Activated T-cell treated with anti-CD3 and anti-CD28 coated beads, Interleukin-2, amount 50 U/mL, for 1 hour (primary cell): Measurements from ENCODE around the gene PJA2.
"Not testable (repeated sequence)": the region's sequence is repeated elsewhere in the genome, so short reads cannot be mapped to it uniquely, and the experiment has no call there.

Experiments
- DNase-seq: peaks from one replicate; pipeline ENCODE4 v3.0.0-alpha.2; 2020

PJA2 gene, protein sequence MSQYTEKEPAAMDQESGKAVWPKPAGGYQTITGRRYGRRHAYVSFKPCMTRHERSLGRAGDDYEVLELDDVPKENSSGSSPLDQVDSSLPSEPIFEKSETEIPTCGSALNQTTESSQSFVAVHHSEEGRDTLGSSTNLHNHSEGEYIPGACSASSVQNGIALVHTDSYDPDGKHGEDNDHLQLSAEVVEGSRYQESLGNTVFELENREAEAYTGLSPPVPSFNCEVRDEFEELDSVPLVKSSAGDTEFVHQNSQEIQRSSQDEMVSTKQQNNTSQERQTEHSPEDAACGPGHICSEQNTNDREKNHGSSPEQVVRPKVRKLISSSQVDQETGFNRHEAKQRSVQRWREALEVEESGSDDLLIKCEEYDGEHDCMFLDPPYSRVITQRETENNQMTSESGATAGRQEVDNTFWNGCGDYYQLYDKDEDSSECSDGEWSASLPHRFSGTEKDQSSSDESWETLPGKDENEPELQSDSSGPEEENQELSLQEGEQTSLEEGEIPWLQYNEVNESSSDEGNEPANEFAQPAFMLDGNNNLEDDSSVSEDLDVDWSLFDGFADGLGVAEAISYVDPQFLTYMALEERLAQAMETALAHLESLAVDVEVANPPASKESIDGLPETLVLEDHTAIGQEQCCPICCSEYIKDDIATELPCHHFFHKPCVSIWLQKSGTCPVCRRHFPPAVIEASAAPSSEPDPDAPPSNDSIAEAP

DNA sequence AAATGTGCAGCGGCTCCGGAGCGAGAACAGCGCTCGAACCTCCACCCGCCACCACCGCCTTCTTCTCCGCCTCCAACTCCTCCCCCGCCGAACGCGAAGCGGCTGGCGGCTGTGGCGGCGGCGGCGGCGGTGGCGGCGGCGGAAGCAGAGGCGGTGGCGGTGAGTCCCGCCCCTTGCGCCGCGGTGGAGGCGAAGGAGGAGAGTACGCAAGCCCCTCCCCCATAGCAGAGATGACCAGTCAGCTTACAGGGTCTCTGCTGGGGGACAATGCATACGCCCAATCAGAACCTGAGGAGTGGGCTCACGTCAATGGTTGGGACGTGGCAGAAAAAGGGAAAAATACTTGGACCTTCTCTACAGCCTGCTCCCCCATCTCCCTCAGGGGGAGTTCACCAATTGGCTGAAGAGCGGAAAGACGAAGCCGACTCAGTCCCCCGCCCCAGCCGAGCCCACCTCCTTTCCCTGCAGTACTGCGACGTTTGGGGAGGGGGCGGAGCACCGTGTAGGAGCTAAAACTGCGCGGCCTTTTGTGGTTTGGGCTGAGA lies at the start of gene PJA2:
PJA2 (minus strand) TSS at position 131 of the 545 bp plus-strand sequence. CDS start 26,541 bp downstream, outside the sequence.
- DNase-seq = peak; percentile 95

DNA sequence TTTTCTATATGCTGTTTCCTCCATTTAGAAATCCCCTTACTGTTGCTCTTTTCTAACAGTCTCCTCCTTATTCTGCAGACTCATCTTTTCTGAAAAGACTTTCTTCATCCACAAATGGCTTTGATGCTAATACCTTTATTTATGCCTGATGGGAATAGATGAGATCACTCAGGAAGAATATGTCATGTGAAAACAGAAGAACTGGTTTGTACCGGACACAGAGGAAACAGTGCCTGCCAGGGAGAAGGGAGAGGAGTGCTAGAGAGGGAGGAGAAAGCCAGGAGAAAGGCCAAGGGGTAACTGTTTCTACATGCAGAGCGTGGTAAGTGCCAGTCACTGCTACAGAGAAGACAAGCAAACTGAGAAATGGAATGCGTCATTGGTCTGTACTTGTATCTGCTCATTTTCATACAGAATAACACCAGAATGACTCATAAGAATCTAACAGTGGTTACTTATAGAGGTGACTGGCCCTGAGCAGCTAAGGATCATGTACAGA lies 45.9 kb upstream of the PJA2 start:
- no peak for DNase-seq

DNA sequence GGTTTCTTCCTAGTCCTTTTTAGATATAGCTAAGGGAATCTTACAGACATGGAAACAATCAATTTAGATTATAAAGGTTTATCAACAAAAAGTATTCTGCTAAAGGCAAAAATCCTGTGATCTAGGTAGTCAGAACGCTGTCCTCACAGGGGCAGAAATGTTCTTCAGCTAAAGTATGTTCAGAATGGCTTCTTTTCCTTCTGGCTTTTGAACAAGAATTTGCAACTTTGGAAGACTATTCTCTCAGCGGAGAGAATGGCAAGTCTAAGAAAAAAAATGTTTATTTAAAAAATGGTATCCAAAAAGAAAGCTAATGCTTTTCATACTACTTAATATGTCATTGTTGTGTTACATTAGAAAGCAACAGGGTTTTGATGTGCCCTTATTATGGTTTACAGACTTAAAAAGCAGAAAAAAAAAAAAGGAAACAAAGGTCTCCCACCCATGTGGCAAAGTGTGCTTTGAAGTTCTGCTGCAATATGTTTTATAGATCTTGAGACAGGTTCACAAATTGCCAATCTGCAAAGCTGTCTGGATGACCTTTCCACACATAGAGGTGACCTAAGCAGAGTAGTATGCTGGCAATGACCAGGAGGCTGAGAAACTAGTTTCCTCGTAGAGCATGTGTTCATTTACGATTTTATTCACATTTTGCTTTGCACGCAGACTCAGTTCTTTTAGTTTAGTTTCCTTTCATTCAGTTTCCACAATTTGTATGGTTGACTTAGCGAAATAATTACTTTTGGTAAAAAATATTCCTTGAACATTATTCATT lies 45.1 kb upstream of the PJA2 start:
- no peak for DNase-seq

DNA sequence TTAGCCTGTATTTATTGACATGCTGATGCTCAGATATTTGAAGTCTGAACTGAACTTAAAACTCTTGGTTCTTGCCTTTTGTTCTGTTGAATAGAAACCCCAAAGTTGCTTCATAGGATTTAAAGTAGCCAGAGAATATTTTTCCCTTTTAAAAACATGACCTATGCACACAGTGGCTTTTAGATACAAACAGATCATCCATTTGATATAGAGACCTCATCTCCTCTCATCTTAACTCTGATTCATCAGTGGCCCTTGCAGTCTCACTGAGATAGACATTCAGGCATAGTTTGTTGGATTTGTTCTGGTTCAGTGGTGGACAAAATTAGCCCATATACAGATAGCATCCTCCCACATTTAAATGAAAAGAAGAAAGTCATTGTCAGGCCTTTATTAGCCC lies 43.5 kb upstream of the PJA2 start:
- no peak for DNase-seq

DNA sequence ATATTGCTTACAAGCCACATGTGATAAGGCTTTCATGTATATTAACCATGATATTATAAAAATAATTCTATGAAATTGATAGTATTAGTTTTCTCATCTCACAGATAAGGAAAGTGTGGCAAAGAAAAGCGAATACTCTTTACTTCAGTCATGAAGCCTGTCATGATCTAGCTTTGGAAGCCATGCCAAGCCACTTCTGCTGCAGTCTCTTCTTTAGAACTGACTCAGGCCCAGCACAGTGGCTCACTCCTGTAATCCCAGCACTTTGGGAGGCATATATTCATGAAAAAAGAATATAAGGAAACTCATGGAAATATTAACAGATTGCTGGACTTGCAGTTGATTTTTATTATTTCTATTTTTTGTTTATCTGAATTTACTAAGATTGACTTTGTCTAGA lies 42.9 kb upstream of the PJA2 start:
- no peak for DNase-seq

DNA sequence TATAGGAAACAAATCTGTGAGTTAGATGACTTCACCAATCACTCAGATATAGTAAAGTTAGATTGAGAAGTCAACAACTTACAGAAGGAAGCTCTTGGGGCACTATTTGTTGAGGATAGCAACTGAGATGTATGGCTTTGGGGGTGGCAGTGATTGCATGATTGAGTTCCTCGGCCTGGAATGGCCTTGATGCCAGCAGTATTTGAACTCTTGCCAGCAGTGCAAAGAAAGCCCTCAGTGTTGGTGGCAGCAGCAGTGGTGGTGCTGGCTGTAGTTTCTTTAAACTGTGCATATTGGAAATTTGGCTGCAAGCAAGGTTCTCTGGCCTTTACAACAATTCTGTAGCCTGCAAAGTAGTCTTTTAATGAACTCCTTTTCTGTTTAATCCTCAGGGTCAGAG lies 41.4 kb upstream of the PJA2 start:
- DNase-seq = no peak

DNA sequence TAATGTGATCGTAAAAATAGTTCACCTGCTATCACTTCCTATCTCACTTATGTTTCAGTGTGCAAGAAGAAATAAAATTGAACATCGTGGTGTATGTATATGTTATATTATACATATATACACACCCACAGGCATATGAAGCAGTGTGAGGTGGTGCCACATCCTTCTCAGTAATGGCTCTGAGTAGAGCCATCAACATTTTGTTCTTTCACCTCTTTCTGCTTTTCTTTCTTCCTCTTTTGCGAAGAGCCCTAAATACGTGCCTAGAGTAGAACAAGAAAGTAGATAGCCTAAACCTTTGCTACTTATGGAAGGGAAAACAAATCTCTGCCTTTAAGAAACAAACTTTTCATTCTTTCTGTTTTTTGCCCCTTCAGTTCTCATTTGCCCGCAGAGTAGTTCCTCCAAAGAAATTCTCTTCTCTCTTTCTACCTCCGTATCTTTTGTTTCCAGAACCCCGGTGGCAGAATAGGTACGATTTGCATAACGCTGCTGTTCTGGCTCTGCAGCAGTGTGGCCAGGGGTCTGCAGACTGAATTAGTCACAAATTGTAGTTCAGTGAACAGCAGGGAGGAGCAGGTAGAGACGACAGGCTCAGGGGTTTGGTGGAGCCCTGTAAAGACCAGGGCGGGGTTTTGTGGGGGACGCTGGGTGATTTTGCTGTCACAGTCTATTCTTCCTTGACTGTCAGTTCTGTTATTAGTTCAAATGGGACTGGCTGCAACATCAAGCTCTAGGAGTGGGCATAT lies 40.5 kb upstream of the PJA2 start:
- no peak for DNase-seq

DNA sequence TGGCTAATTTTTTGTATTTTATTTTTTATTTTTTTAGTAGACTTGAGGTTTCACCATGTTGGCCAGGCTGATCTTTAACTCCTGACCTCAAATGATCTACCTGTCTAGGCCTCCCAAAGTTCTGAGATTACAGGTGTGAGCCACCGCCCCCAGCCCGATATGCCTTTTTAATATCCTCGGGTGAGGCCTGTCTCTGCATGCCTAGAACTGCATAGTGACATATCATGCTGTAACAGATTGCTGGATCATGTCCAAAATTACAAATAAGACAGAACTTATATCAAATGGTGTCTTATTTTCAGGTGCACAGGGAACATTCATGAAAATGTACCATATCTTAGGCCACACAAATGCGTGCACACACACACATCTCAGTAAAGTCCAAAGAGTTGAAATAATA lies 39.1 kb upstream of the PJA2 start:
- no peak for DNase-seq

DNA sequence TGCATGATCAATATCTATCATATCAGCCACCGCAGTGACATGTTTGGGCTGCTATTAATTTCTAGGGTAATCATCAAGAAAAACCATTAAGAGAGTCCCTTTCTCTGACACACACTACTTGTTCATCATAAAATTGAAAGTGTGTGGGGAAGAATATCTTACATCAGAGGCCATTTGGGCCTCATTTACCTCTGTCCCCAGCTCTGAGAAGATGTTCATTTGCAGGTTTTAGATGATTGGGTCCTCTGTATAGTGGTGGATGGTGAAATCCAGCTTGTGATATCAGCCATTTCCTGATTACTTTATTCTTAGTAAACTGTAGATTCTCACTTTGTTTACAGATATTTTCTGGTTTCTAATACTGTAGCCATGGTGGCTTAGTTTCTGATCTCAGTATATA lies 29.8 kb upstream of the PJA2 start:
- DNase-seq = no peak

DNA sequence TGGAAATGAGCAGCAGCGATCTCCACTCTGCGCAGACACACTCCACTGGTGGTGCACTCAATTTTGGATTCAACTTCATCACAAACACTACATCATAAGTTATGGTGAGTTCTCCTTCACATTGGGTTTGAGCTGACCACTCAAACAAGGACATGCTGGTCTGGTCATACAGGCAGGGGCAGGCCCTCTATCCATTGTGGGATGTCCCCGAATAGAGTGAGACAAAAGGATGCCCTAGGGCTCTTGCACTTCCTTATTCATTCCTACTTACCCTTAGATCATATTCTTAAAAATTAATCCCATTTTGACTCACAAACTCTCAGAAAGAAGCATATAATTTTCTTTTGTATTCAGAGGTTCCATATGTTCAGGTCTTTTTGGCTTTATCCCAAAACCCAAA lies 16.3 kb upstream of the PJA2 start:
- no peak for DNase-seq

DNA sequence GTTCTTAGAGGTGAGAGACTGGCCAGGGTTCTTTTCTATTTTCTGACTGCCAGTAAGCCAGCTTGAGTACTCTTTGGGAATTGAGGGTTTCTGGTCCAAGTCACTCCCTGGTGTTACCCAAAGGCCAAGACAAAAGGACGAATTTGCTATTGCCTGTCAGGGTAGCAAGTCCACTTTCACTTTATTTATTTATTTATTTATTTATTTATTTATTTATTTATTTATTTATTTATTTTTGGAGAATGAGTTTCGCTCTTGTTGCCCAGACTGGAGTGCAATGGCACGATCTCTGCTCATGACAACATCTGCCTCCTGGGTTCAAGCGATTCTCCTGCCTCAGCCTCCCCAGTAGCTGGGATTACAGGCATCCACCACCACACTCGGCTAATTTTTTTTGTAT lies 15.7 kb upstream of the PJA2 start:
- not testable (repeated sequence) for DNase-seq

DNA sequence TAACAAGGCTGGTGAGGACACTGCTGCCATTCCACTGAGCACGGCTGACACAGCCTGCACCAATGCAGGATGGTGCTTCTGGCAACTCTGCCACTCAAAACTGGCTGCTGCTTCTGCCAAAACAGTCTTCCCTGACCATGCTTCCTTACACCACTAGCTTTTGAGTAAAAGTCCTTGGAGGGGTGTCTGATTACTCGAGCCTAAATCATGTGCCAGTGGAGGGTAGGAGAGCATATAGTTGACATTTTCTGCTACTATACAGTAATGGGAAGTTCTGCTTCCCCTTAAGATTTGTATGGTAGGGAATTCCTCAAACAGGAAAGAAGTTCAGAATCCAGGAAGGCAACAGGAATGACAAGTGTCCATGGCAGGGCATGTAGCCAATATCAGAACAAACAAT lies 12.2 kb upstream of the PJA2 start:
- DNase-seq = no peak

DNA sequence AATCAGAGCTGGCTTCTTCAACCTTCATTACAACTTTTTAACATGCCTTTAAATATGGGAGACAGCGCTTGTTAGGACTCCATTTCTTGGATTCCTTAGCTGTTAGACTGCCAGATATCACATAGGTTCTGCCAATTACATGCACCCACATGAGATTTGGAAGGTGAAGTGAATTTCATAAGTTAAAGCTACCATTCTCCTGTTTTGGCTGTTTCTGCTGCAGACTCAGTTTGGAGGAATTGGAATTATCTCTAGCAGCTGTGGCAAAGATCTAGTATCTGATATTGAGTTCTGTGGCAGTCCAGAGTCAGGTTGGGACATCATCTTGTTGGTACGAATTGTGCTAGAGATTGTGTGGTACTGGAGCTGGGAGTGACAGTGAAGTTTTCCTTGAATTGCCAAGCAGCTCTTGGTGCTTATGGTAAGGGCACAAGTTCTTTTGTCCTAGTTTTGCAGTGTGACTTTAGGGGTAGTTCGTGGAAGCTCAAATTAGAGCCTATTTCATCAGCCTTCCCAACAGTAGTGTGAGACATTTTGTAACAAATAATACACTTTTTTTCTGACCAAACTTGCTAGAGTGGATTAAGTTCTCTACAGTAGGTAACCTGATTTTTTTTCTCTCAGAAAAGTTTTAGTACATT lies 9.1 kb upstream of the PJA2 start:
- DNase-seq = no peak

DNA sequence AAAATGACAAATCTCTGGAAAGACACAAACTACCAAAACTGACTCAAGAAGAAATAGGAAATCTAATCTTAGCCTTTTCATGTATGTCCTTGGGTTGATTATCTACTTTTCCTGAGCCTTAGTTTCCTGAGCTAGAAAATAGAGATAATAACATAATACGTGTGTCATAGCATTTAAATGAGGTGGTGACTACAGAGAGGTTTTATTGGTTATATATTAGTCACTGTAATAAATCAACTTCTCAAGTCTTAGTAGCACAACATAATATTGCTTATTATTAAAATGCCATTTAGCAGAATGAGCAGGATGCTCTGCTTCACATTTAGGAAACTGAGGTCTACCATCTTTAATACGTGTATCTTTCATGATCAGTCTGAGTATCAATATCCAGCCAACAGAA lies 7.1 kb upstream of the PJA2 start:
- no peak for DNase-seq

DNA sequence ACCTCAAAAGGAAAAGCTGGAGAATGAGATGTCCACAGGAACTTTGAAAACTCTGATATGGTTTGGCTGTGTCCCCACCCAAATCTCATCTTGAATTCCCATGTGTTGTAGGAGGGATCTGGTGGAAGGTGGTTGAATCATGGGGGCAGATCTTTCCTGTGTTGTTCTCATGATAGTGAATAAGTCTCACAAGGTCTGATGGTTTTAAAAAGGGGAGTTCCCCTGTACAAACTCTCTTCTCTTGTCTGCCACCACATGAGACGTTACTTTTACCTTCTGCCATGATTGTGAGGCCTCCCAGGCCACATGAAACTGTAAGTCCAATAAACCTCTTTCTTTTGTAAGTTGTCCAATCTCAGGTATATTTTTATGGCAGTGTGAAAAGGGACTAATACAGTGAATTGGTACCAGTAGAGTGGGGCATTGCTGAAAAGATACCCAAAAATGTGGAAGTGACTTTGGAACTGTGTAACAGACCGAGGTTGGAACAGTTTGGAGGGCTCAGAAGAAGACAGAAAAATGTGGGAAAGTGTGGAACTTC lies 4.2 kb upstream of the PJA2 start:
- not testable (repeated sequence) for DNase-seq

DNA sequence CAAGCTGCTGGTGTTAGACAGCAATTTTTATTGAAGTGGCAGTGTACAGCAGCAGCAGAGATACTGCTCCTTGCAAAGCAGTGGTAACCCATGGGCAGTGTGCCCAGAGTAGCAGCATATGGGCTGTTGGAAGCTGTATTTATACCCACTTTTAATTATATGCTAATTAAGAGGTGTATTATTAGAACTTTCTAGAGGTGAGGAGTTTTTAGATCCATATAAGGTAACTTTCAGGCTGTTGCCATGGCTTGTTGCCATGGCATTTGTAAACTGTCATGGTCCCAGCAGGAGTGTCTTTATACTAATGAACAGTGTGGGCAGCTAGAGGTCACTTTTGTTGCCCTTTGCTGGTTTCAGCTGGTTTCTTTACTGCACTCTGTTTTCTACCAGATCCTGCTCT lies 3.7 kb upstream of the PJA2 start:
- no peak for DNase-seq

DNA sequence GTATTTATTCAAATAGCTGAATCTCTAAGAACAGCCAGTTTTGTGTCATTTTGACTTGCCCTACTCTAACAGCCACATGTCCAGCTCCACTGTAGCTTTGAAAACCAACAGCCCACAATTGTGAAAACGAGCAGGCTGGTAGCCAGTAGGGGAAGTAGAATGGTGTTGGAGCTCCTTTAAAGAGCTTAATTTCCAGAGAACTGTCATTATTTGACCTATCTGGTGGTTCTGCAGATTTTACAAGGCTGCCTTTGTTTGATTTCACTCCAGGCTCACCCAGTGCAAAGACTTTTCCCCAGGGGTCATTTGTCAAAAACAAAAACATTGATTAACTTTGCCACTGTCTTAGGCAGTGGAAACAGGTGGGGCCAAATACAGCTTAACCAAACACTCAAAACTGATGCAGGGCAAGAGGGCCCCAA lies 3.2 kb upstream of the PJA2 start:
- DNase-seq = no peak

DNA sequence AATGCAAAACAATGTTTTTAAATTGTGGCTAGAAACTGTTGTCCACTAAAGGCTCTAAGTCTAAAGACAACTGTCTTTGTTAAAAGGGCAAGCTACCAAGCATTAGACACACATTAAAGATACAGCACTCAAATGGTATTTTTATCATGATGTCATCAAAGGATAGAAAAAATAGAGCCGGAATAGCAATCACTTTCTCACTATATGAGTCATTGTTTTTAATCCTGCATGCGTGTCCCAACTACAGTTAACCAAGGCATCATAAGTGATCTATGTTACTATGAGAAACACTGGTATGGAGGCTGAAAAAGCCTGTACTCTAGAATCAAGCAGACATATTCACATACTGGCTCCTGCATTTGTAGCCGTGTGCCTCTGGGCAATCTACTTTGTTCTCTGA lies 1.9 kb upstream of the PJA2 start:
- no peak for DNase-seq

DNA sequence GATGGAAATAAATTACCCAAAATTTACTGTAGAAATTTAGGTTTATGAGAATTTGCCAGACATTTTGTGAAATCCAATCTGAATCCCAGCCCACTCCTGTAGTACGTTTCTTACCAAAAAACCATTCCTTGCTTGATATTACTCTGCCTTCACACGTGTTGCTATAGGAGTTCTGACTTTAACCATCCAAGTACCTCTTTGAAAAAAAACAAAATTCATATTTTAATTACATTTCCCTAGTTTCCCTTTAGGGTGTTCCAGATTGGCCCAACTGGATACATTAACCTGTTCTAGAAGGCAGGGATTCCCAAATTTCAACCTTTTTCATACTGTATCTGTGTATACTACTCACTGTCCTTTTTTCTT lies 1.4 kb upstream of the PJA2 start:
- no peak for DNase-seq

DNA sequence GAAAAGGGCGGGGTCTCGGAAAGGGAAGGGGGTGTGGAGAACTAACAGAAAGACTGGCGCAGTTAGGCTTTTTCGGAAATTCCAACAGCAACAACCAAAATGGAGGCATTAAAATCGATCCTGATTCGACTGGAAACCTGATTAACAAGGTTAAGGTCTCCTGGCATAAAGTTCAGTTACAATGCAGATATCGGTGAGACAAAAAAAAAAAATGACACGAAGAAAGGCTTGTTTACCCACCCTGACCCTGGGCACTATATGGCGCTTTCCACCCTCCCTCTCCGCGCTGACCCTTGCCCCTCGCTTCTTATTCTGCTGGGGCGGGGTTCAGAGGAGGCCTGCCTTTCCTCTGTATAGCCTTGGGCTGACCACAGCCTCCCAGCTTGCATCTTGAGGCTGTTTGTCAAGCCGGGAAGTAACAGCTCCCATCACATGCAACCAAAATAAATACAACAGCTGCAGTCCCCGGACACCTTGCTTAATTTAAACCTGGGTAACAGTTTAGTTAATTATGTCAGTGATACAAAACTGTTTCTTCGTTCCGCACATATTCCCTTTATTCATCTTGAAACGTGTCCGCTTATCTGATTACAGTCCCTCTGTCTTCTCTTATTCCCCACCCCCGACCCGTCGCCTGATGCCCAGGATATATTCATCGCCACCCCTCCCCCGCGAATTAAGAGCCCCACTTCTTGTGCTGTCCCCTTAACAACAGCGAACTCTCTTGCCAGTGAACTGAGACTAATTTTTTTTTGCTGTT lies 795 bp upstream of the PJA2 start:
- peak; percentile 58 for DNase-seq
